Neutrophil (primary cell): ENCODE results near the gene AMDHD2.
A peak's percentile ranks its signal among the peaks of the same experiment; 100 is the strongest.

Experiments used
- H3K27ac ChIP-seq: fragments of 200-600 bp; sonication (generic); 2 replicates; pipeline ENCODE4 v1.5.1; 2016; ENCODE audit warnings: mild to moderate bottlenecking, moderate library complexity
- H3K27me3 ChIP-seq: fragments of 200-600 bp; sonication (generic); 2 replicates; pipeline ENCODE4 v1.6.0; 2016; ENCODE audit warnings: mild to moderate bottlenecking
- H3K36me3 ChIP-seq: fragments of 200-600 bp; sonication (generic); 2 replicates; pipeline ENCODE4 v1.5.1; 2017
- H3K4me1 ChIP-seq, 2 experiments: fragments of 200-600 bp in 1 of 2; sonication (generic) in 1 of 2; 1 replicate in 1 of 2; 2 replicates in 1 of 2; pipeline versions ENCODE4 v1.5.1 to v1.6.1; 2013 to 2016; ENCODE audit warnings: low read depth in 1 of 2, low read length in 1 of 2, mild to moderate bottlenecking in 1 of 2, moderate library complexity in 1 of 2; ENCODE audit not compliant: control insufficient read depth in 1 of 2, insufficient read depth in 1 of 2
- H3K4me3 ChIP-seq, 2 experiments: fragments of 200-600 bp in 1 of 2; sonication (generic) in 1 of 2; 1 replicate in 1 of 2; 2 replicates in 1 of 2; pipeline ENCODE4 v1.5.1; 2013 to 2016; ENCODE audit warnings: low read depth in 1 of 2, low read length in 1 of 2, mild to moderate bottlenecking in 1 of 2, moderate library complexity in 1 of 2
- H3K9me3 ChIP-seq: fragments of 200-600 bp; sonication (generic); 2 replicates; pipeline ENCODE4 v1.5.1; 2016
- CTCF ChIP-seq: fragments of 200-600 bp; sonication (generic); IDR thresholded peaks from 2 replicates; pipeline ENCODE4 v1.5.1; 2016; ENCODE audit warnings: antibody characterized with exemption

The AMDHD2 gene

GRCh38 chr16:2527784-2528100 lies 7.6 kb downstream of the AMDHD2 start:
- Histone ChIP-seq H3K27me3 (no peaks in the 10 kb centered on the region), H3K9me3 (no peaks in the 10 kb centered on the region), H3K4me1 (peaks cover 58 to 66% of the 10 kb centered on the region in 2 experiments), H3K36me3 (peaks cover 53% of the 10 kb centered on the region), H3K4me3 (no peak overlapping the region), H3K27ac (peak overlapping the region; percentile 91)
- no peak for TF ChIP-seq CTCF

- Histone ChIP-seq H3K27ac (peak overlapping the region; percentile 21), H3K27me3 (no peaks in the 10 kb centered on the region), H3K4me3 (no peak overlapping the region), H3K4me1 (peaks cover 61 to 68% of the 10 kb centered on the region in 2 experiments), H3K9me3 (no peaks in the 10 kb centered on the region), H3K36me3 (peaks cover 48% of the 10 kb centered on the region)
- TF ChIP-seq CTCF = no peak
Measured at GRCh38 chr16:2528161-2529060, 8.2 kb downstream of the AMDHD2 start.

- no peak for TF ChIP-seq CTCF
- H3K27me3 ChIP-seq = no peaks in the 10 kb centered on the region
- no peaks in the 10 kb centered on the region for H3K9me3 ChIP-seq
- no peak overlapping the region for H3K4me3 ChIP-seq
- H3K36me3 ChIP-seq = peaks cover 39% of the 10 kb centered on the region
- peaks cover 56 to 65% of the 10 kb centered on the region in 2 experiments for H3K4me1 ChIP-seq
- H3K27ac ChIP-seq = peak overlapping the region; percentile 97
Measured at GRCh38 chr16:2529061-2529931, 9.1 kb downstream of the AMDHD2 start.

- H3K27ac ChIP-seq = peak overlapping the region; percentile 97
- no peak for TF ChIP-seq CTCF
Measured at GRCh38 chr16:2529961-2530628, 9.9 kb downstream of the AMDHD2 start.

GRCh38 chr16:2530629-2531318 lies 10.6 kb downstream of the AMDHD2 start:
- Histone ChIP-seq H3K4me3 (peak overlapping the region; percentile 66 to 81), H3K27ac (peak overlapping the region; percentile 97), H3K9me3 (no peaks in the 10 kb centered on the region), H3K36me3 (peaks cover 38% of the 10 kb centered on the region), H3K27me3 (no peaks in the 10 kb centered on the region), H3K4me1 (peaks cover 45 to 51% of the 10 kb centered on the region in 2 experiments)
- TF ChIP-seq CTCF = no peak

More at GRCh38 chr16:2529961-2530628, 9.9 kb downstream of the AMDHD2 start:
- no peaks in the 10 kb centered on the region for H3K27me3 ChIP-seq
- H3K36me3 ChIP-seq = peaks cover 38% of the 10 kb centered on the region
- peaks cover 49 to 57% of the 10 kb centered on the region in 2 experiments for H3K4me1 ChIP-seq
- no peak overlapping the region for H3K4me3 ChIP-seq
- no peaks in the 10 kb centered on the region for H3K9me3 ChIP-seq
